K562 (cell line): ENCODE results near the gene MTHFR. TPM values are rescaled to one million over a fixed set of nuclear protein-coding genes. Genes with fewer than 3 reads are reported as not detected.

Experiments used
- BRF2 ChIP-seq: IDR thresholded peaks from 3 replicates; pipeline ENCODE4 v1.6.1; 2011; ENCODE audit warnings: borderline replicate concordance, mild to moderate bottlenecking; ENCODE audit not compliant: insufficient read length, insufficient read depth
- EP400 ChIP-seq: fragments of 450-650 bp; IDR thresholded peaks from 2 replicates; pipeline ENCODE4 v1.6.1; 2017; ENCODE audit warnings: antibody characterized with exemption, mild to moderate bottlenecking, moderate library complexity
- HDAC1 ChIP-seq, 2 experiments: fragments of 450-650 bp; IDR thresholded peaks; 2 replicates each; pipeline ENCODE4 v1.6.1; 2016 to 2017; ENCODE audit warnings: inconsistent platforms in 1 of 2, mild to moderate bottlenecking in 1 of 2, moderate library complexity in 1 of 2
- HMBOX1 ChIP-seq: sonication (generic); IDR thresholded peaks from 2 replicates; pipeline ENCODE4 v1.6.1; 2016
- MECOM ChIP-seq: fragments of 250-450 bp; sonication (Bioruptor Pico); IDR thresholded peaks from 2 replicates; pipeline ENCODE4 v1.8.0; 2022; ENCODE audit warnings: inconsistent platforms
- NR1H2 ChIP-seq: sonication (generic); formaldehyde crosslinking; IDR thresholded peaks from 2 replicates; pipeline ENCODE4 v1.4.0; 2020; ENCODE audit warnings: mild to moderate bottlenecking, missing genetic modification reagents
- RFX7 ChIP-seq: fragments of 250-450 bp; sonication (Bioruptor Pico); IDR thresholded peaks from 2 replicates; pipeline ENCODE4 v1.5.1; 2021; ENCODE audit warnings: mild to moderate bottlenecking
- SAFB2 ChIP-seq: fragments of 200-400 bp; formaldehyde crosslinking; IDR thresholded peaks from 2 replicates; pipeline ENCODE4 v1.6.1; 2018; ENCODE audit warnings: borderline replicate concordance, low read length, low read depth, moderate library complexity; ENCODE audit not compliant: severe bottlenecking
- TSHZ1 ChIP-seq: fragments of 250-450 bp; sonication (Bioruptor Pico); IDR thresholded peaks from 2 replicates; pipeline ENCODE4 v1.4.0; 2020; ENCODE audit warnings: mild to moderate bottlenecking, moderate library complexity
- UBTF ChIP-seq, 2 experiments: IDR thresholded peaks; 2 replicates each; pipeline ENCODE4 v1.6.1; 2012; ENCODE audit warnings: improper control_type of control experiment in 2 of 2, low read depth in 2 of 2, low read length in 2 of 2, borderline replicate concordance in 1 of 2
- XRCC4 ChIP-seq: IDR thresholded peaks from one replicate; pipeline ENCODE4 v1.6.1; 2011; ENCODE audit not compliant: insufficient read depth, insufficient read length; ENCODE audit errors: extremely low read depth
- XRCC5 ChIP-seq: fragments of 200-400 bp; formaldehyde crosslinking; IDR thresholded peaks from 2 replicates; pipeline ENCODE4 v1.6.1; 2017; ENCODE audit warnings: low read depth, mild to moderate bottlenecking, low read length
- ZBTB11 ChIP-seq, 3 experiments: fragments of 200-800 bp in 1 of 3; fragments of 250-450 bp in 1 of 3; fragments of 450-650 bp in 1 of 3; sonication (Bioruptor Pico) in 1 of 3; sonication (Bioruptor generic) in 1 of 3; formaldehyde crosslinking in 1 of 3; IDR thresholded peaks; 2 replicates each; pipeline versions ENCODE4 v1.6.1 to v1.8.0; 2016 to 2022; ENCODE audit warnings: mild to moderate bottlenecking in 2 of 3, missing genetic modification characterization in 2 of 3, missing compliant biosample characterization in 1 of 3, moderate library complexity in 1 of 3
- ZNF121 ChIP-seq: sonication (generic); formaldehyde crosslinking; conservative IDR thresholded peaks from 2 replicates; pipeline ENCODE4 v1.8.0; 2022; ENCODE audit warnings: missing genetic modification reagents
- polyA plus RNA-seq, 8 experiments: library from polyadenylated mRNA; depleted of rRNA in 4 of 8; stranded (reverse) in 5 of 8; unstranded in 3 of 8; fragments of >200 nt; fragmentation: Nextera tagmentation in 2 of 8; fragmentation: Illumina TruSeq in 1 of 8; extraction: Ambion mirVana in 2 of 8; extraction: Trizol in 1 of 8; gene quantifications; 2 replicates each; pipeline versions ENCODE4 v1.2.1 to v1.2.3, GENCODE V29; 2011 to 2014; ENCODE audit warnings: inconsistent platforms in 1 of 8, missing spikeins in 1 of 8
- total RNA-seq, 7 experiments: library from RNA; depleted of rRNA in 6 of 7; stranded (reverse); fragments of >200 nt in 6 of 7; fragmentation: Illumina TruSeq in 2 of 7; extraction: Trizol in 2 of 7; gene quantifications; 2 replicates each; pipeline versions ENCODE4 v1.2.1 to v1.2.3, GENCODE V29; 2011 to 2021; ENCODE audit warnings: low replicate concordance in 1 of 7

Gene MTHFR
- total and polyA plus RNA-seq, 9 of the 15 experiments (the other 6 are each of a cell fraction or from before 2014, with no cell fraction given), result 5.0 to 104 (median 62.6) TPM

- TF ChIP-seq TSHZ1 (CRISPR knock-in tag) (no peak), XRCC5 (no peak), SAFB2 (no peak), HDAC1 (IDR thresholded peaks at IDR 0.05) (peak in 1 of 2 experiments; percentile 50; a peak in 2 of 4 replicates), XRCC4 (no peak), ZBTB11 (CRISPR knock-in tag; IDR thresholded peaks at IDR 0.05) (no peak), ZNF121 (no peak), RFX7 (no peak), UBTF (IDR thresholded peaks at IDR 0.05; ENCODE audit: borderline replicate concordance in 1 of 2, low read depth in 2 of 2, low read length in 2 of 2) (peak in 1 of 2 experiments; percentile 30; a peak in 1 of 4 replicates), HMBOX1 (peak; percentile 60; the same call in 1 of the 2 replicates), BRF2 (no peak), MECOM (peak; percentile 31), NR1H2 (CRISPR knock-in tag) (no peak), EP400 (no peak)
These were observed 9.5 kb downstream of the MTHFR start (continued) for GRCh38 chr1:11796036-11796828.
